Skeletal muscle satellite cell (primary cell): ENCODE measurements around the gene FLCN.
"Not testable (repeated sequence)": the region's sequence is repeated elsewhere in the genome, so short reads cannot be mapped to it uniquely, and the experiment has no call there.

Source experiments
- H3K27me3 ChIP-seq: 2 replicates; pipeline ENCODE4 v1.7.0; 2013; ENCODE audit warnings: low read length; ENCODE audit not compliant: control insufficient read depth, insufficient read depth
- H3K36me3 ChIP-seq: 2 replicates; pipeline ENCODE4 v1.7.0; 2013; ENCODE audit warnings: mild to moderate bottlenecking, control low read depth, low read length; ENCODE audit not compliant: insufficient read depth
- H3K4me1 ChIP-seq: 2 replicates; pipeline ENCODE4 v1.7.0; 2013; ENCODE audit warnings: low read length; ENCODE audit not compliant: control insufficient read depth, insufficient read depth
- H3K4me2 ChIP-seq: 2 replicates; pipeline ENCODE4 v1.7.0; 2013; ENCODE audit warnings: mild to moderate bottlenecking, low read length
- H3K4me3 ChIP-seq: 2 replicates; pipeline ENCODE4 v1.7.0; 2013; ENCODE audit warnings: low read length
- H3K9ac ChIP-seq: 2 replicates; pipeline ENCODE4 v1.7.0; 2013; ENCODE audit warnings: mild to moderate bottlenecking, low read depth, low read length, moderate library complexity
- H3K9me3 ChIP-seq: replicated peaks from 2 replicates; pipeline ENCODE4 v1.7.0; 2013; ENCODE audit warnings: mild to moderate bottlenecking, control low read depth, low read length

FLCN gene

GRCh38 chr17:17204635-17205231 lies 32.2 kb downstream of the FLCN start:
- no peaks in the 10 kb centered on the region for H3K36me3 ChIP-seq
- H3K4me1 ChIP-seq = peaks cover 37% of the 10 kb centered on the region
- H3K27me3 ChIP-seq = no peaks in the 10 kb centered on the region
- peak overlapping the region; percentile 98 for H3K4me2 ChIP-seq
- H3K4me3 ChIP-seq = peak overlapping the region; percentile 76
- no peaks in the 10 kb centered on the region for H3K9me3 ChIP-seq
- H3K9ac ChIP-seq = peak overlapping the region; percentile 80

GRCh38 chr17:17204041-17204591 lies 32.9 kb downstream of the FLCN start:
- Histone ChIP-seq H3K36me3 (no peaks in the 10 kb centered on the region), H3K9ac (no peak overlapping the region), H3K4me1 (peaks cover 37% of the 10 kb centered on the region), H3K9me3 (no peaks in the 10 kb centered on the region), H3K4me2 (peak overlapping the region; percentile 98), H3K4me3 (peak overlapping the region; percentile 76), H3K27me3 (no peaks in the 10 kb centered on the region)

GRCh38 chr17:17203173-17203730 lies 33.7 kb downstream of the FLCN start:
- Histone ChIP-seq H3K4me2 (no peak overlapping the region), H3K4me3 (no peak overlapping the region), H3K4me1 (peaks cover 37% of the 10 kb centered on the region), H3K9ac (no peak overlapping the region), H3K9me3 (no peaks in the 10 kb centered on the region), H3K27me3 (no peaks in the 10 kb centered on the region), H3K36me3 (no peaks in the 10 kb centered on the region)

GRCh38 chr17:17201907-17202306 lies 35.1 kb downstream of the FLCN start:
- no peaks in the 10 kb centered on the region for H3K27me3 ChIP-seq
- no peaks in the 10 kb centered on the region for H3K36me3 ChIP-seq
- H3K4me1 ChIP-seq = peaks cover 32% of the 10 kb centered on the region
- H3K4me3 ChIP-seq = no peak overlapping the region
- H3K9ac ChIP-seq = no peak overlapping the region
- H3K9me3 ChIP-seq = no peaks in the 10 kb centered on the region
- H3K4me2 ChIP-seq = no peak overlapping the region

- Histone ChIP-seq H3K4me2 (no peak overlapping the region), H3K4me3 (no peak overlapping the region), H3K4me1 (peaks cover 26% of the 10 kb centered on the region), H3K9ac (no peak overlapping the region), H3K9me3 (no peaks in the 10 kb centered on the region), H3K27me3 (no peaks in the 10 kb centered on the region), H3K36me3 (no peaks in the 10 kb centered on the region)
Observed at GRCh38 chr17:17201271-17201670, 35.7 kb downstream of the FLCN start.

GRCh38 chr17:17200831-17201230 lies 36.1 kb downstream of the FLCN start:
- no peaks in the 10 kb centered on the region for H3K9me3 ChIP-seq
- no peak overlapping the region for H3K4me2 ChIP-seq
- no peaks in the 10 kb centered on the region for H3K36me3 ChIP-seq
- H3K27me3 ChIP-seq = no peaks in the 10 kb centered on the region
- no peak overlapping the region for H3K4me3 ChIP-seq
- H3K4me1 ChIP-seq = peaks cover 22% of the 10 kb centered on the region
- H3K9ac ChIP-seq = no peak overlapping the region

- no peak overlapping the region for H3K4me3 ChIP-seq
- peaks cover 17% of the 10 kb centered on the region for H3K4me1 ChIP-seq
- no peaks in the 10 kb centered on the region for H3K27me3 ChIP-seq
- H3K4me2 ChIP-seq = no peak overlapping the region
- no peaks in the 10 kb centered on the region for H3K9me3 ChIP-seq
- no peak overlapping the region for H3K9ac ChIP-seq
- H3K36me3 ChIP-seq = no peaks in the 10 kb centered on the region
Observed at GRCh38 chr17:17200311-17200710, 36.7 kb downstream of the FLCN start.

GRCh38 chr17:17198281-17198680 lies 38.7 kb downstream of the FLCN start:
- no peak overlapping the region for H3K4me3 ChIP-seq
- no peaks in the 10 kb centered on the region for H3K36me3 ChIP-seq
- H3K9me3 ChIP-seq = no peaks in the 10 kb centered on the region
- H3K27me3 ChIP-seq = no peaks in the 10 kb centered on the region
- no peak overlapping the region for H3K9ac ChIP-seq
- no peaks in the 10 kb centered on the region for H3K4me1 ChIP-seq
- no peak overlapping the region for H3K4me2 ChIP-seq

- Histone ChIP-seq H3K9me3 (no peaks in the 10 kb centered on the region), H3K4me3 (no peak overlapping the region), H3K9ac (no peak overlapping the region), H3K27me3 (no peaks in the 10 kb centered on the region), H3K36me3 (peaks cover 3% of the 10 kb centered on the region), H3K4me1 (peaks cover 5% of the 10 kb centered on the region), H3K4me2 (no peak overlapping the region)
Observed at GRCh38 chr17:17196776-17197175, 40.2 kb downstream of the FLCN start.

GRCh38 chr17:17195466-17195865 lies 41.5 kb downstream of the FLCN start:
- H3K4me3 ChIP-seq, H3K27me3 ChIP-seq, H3K9me3 ChIP-seq, H3K9ac ChIP-seq, H3K4me2 ChIP-seq, H3K36me3 ChIP-seq: not testable (repeated sequence)
- peaks cover 18% of the 10 kb centered on the region for H3K4me1 ChIP-seq

GRCh38 chr17:17191961-17192381 lies 45.0 kb downstream of the FLCN start:
- Histone ChIP-seq H3K9ac (peak overlapping the region; percentile 65), H3K9me3 (no peaks in the 10 kb centered on the region), H3K27me3 (no peaks in the 10 kb centered on the region), H3K4me1 (peaks cover 31% of the 10 kb centered on the region), H3K4me2 (peak overlapping the region; percentile 68), H3K36me3 (peaks cover 34% of the 10 kb centered on the region), H3K4me3 (no peak overlapping the region)

- H3K9ac ChIP-seq = peak overlapping the region; percentile 65
- no peaks in the 10 kb centered on the region for H3K9me3 ChIP-seq
- peak overlapping the region; percentile 68 for H3K4me2 ChIP-seq
- peaks cover 40% of the 10 kb centered on the region for H3K36me3 ChIP-seq
- peaks cover 34% of the 10 kb centered on the region for H3K4me1 ChIP-seq
- H3K4me3 ChIP-seq = peak overlapping the region; percentile 34
- no peaks in the 10 kb centered on the region for H3K27me3 ChIP-seq
Observed at GRCh38 chr17:17191346-17191792, 45.6 kb downstream of the FLCN start.
